Heart left ventricle (tissue), 16 donors: Measurements from ENCODE around the gene MAPK8IP2. TPM values are rescaled to one million over a fixed set of nuclear protein-coding genes. Genes with fewer than 3 reads are reported as not detected.

Experiments
- ATAC-seq, 4 donors: fragments of 200-7000 bp; cut with Tn5 transposase; one replicate each; pipeline ENCODE4 v1.9.1; 2020 to 2022; ENCODE audit warnings: moderate library complexity in 4 of 4, mild to moderate bottlenecking in 3 of 4, moderate number of reproducible peaks in 1 of 4
- DNase-seq, 5 donors: peaks; one replicate each; pipeline ENCODE4 v3.0.0-alpha.2; 2020
- H3K27ac ChIP-seq, 12 donors: fragments of 200-600 bp; sonication (generic) in 4 of 12; one replicate each; pipeline versions ENCODE4 v1.5.0 to v1.8.0; 2016 to 2022; ENCODE audit warnings: mild to moderate bottlenecking in 2 of 12
- H3K27me3 ChIP-seq, 9 donors: fragments of 200-600 bp; sonication (generic) in 2 of 9; one replicate each; pipeline versions ENCODE4 v1.5.1 to v1.8.0; 2016 to 2022; ENCODE audit warnings: mild to moderate bottlenecking in 3 of 9
- H3K36me3 ChIP-seq, 9 donors: fragments of 200-600 bp; sonication (generic) in 2 of 9; one replicate each; pipeline versions ENCODE4 v1.5.0 to v1.8.0; 2018 to 2022; ENCODE audit warnings: mild to moderate bottlenecking in 2 of 9
- H3K4me1 ChIP-seq, 12 donors: fragments of 200-600 bp; sonication (generic) in 4 of 12; one replicate each; pipeline versions ENCODE4 v1.5.0 to v1.8.0; 2016 to 2022; ENCODE audit warnings: mild to moderate bottlenecking in 3 of 12
- H3K4me3 ChIP-seq, 12 donors: fragments of 200-600 bp; sonication (generic) in 4 of 12; one replicate each; pipeline versions ENCODE4 v1.5.0 to v1.8.0; 2017 to 2022; ENCODE audit warnings: mild to moderate bottlenecking in 9 of 12, moderate library complexity in 4 of 12
- H3K9me3 ChIP-seq, 12 donors: fragments of 200-600 bp; sonication (generic) in 4 of 12; one replicate each; pipeline versions ENCODE4 v1.5.0 to v1.8.0; 2016 to 2022; ENCODE audit warnings: mild to moderate bottlenecking in 1 of 12
- CTCF ChIP-seq, 12 donors: fragments of 200-600 bp; sonication (generic) in 4 of 12; IDR thresholded peaks; one replicate each; pipeline versions ENCODE4 v1.5.0 to v1.8.0; 2018 to 2022; ENCODE audit warnings: antibody characterized with exemption in 12 of 12, mild to moderate bottlenecking in 5 of 12
- POLR2A ChIP-seq, 2 donors: fragments of 450-650 bp; IDR thresholded peaks; one replicate each; pipeline ENCODE4 v1.6.1; 2017; ENCODE audit warnings: antibody characterized with exemption in 2 of 2, mild to moderate bottlenecking in 2 of 2, moderate library complexity in 2 of 2
- WGBS, 4 donors: extraction: QIAGEN DNeasy Blood & Tissue Kit in 2 of 4; methylation state at CpG; one replicate each; pipeline versions ENCODE4 v1.1.5 to v1.1.7; 2013 to 2018; 5-methylcytosine and 5-hydroxymethylcytosine counted together
- intact Hi-C, 10 donors: fragments of 100-400 bp; cut with DNase I; formaldehyde crosslinking; loops; one replicate each; pipeline versions ENCODE4 v1.11.1 to v1.14.2; 2022
- polyA plus RNA-seq, 2 donors: library from polyadenylated mRNA; stranded (reverse); fragments of 200-250 nt; gene quantifications; one replicate each; pipeline ENCODE4 v1.2.3, GENCODE V29; 2013
- total RNA-seq, 9 donors: library from RNA; depleted of rRNA in 2 of 9; stranded (reverse); fragments of >200 nt in 2 of 9; fragmentation: NEBNext Ultra II Directional in 3 of 9; extraction: Animal tissue kit (Norgen Biotek cat#: 25700) in 3 of 9; gene quantifications; one replicate each; pipeline versions ENCODE4 v1.1.0 to v1.2.4, GENCODE V29; 2016 to 2023
- donor health status: ischemic (EF 13 %, LVEDD 7.1; RV severe dilation, severe dysfunction).
- donor health status: healthy with polysubstance abuse.
- donor health status: DM: no; HTN: yes; CAD: no.
- donor health status: DM: no; HTN: no; CAD: no.
- donor health status: ischemic (EF 25% LVEDD 6.9; RV normal size, moderate dysfunction).
- donor health status: ischemic (EF 25% LVEDD 5.7; RV mildly dilated, moderate dysfunction).
- donor health status: healthy.
- donor health status: DM: yes; HTN: yes; CAD: no.
- donor health status: ischemic (EF 35%, LVEDD 5.7; RV mildly dilated, moderate dysfunction).
- donor health status: nonischemic (EF 11% LVEDD 7.7; RV severe dilation, severe dysfunction).
- donor health status: DM: yes; HTN: yes; CAD: no.
- donor health status: PGD.
- donor health status: ischemic (EF 29% LVEDD 5.4; RV normal size, mild dysfunction).
- donor health status: nonischemic (EF 23%, LVEDD 6.1; RV moderate dilation, normal function).

Gene MAPK8IP2
- total and polyA plus RNA-seq, 11 donors, result 0.09 to 0.79 (median 0.25) TPM

DNA sequence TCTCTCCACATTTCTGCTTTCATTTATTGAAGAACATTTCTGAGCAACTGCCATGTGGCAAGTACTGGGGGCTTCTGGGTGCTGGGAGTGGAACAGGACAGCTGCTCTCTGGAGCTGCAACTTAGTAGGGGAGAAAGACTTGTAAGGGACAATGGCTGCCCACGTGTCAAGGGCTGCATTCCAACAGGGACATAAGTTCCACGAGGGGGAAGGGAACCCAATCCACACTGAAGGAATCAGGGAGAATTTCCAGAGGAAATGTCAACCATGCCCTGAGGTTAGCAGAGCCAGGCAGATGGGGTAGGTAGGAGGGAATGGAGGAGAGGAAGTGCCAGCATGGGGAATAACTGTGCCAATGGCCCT lies 1.7 kb downstream of the MAPK8IP2 start:
- WGBS, 4 donors, result 15 to 28% (median 27%) methylated on average over 2 of the region's 2 CpGs
- DNase-seq (no peak), ATAC-seq (no peak)
- Histone ChIP-seq H3K27ac (no peak overlapping the region), H3K36me3 (no peaks in the 10 kb centered on the region), H3K4me3 (no peak overlapping the region), H3K9me3 (no peaks in the 10 kb centered on the region), H3K4me1 (peaks cover 0 to 26% (median 0%) of the 10 kb centered on the region in 12 donors), H3K27me3 (peaks cover 17 to 79% (median 64%) of the 10 kb centered on the region in 9 donors)
- TF ChIP-seq CTCF (IDR thresholded peaks at IDR 0.05) (no peak), POLR2A (IDR thresholded peaks at IDR 0.05) (no peak)
- intact Hi-C loops, result no loop called here

GRCh38 chr22:50603511-50604255 lies 3.1 kb downstream of the MAPK8IP2 start:
- DNase-seq (no peak), ATAC-seq (no peak)
- Histone ChIP-seq H3K27ac (no peak overlapping the region), H3K36me3 (no peaks in the 10 kb centered on the region), H3K27me3 (peaks cover 17 to 73% (median 63%) of the 10 kb centered on the region in 9 donors), H3K4me1 (peaks cover 0 to 26% (median 0%) of the 10 kb centered on the region in 12 donors), H3K9me3 (no peaks in the 10 kb centered on the region), H3K4me3 (no peak overlapping the region)
- intact Hi-C loops, result no loop called here
- TF ChIP-seq CTCF (IDR thresholded peaks at IDR 0.05), result no peak
- no peak for TF ChIP-seq POLR2A (IDR thresholded peaks at IDR 0.05)
- 7 to 19% (median 16%) methylated on average over 30 to 70 of the region's 70 CpGs for WGBS, 4 donors

DNA sequence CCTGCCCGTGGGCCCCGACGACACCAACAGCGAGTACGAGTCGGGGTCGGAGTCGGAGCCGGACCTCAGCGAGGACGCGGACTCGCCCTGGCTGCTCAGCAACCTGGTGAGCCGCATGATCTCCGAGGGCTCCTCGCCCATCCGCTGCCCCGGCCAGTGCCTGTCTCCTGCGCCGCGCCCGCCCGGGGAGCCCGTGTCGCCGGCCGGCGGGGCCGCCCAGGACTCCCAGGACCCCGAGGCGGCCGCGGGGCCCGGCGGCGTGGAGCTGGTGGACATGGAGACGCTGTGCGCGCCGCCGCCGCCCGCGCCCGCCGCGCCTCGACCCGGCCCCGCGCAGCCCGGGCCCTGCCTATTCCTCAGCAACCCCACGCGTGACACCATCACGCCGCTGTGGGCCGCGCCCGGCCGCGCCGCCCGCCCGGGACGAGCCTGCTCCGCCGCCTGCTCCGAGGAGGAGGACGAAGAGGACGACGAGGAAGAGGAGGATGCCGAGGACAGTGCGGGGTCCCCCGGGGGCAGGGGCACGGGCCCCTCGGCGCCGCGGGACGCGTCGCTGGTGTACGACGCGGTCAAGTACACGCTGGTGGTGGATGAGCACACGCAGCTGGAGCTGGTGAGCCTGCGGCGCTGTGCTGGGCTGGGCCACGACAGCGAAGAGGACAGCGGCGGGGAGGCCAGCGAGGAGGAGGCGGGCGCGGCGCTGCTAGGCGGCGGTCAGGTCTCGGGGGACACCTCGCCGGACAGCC lies 3.8 kb downstream of the MAPK8IP2 start:
- TF ChIP-seq CTCF (IDR thresholded peaks at IDR 0.05) (no peak), POLR2A (IDR thresholded peaks at IDR 0.05) (no peak)
- Histone ChIP-seq H3K27ac (no peak overlapping the region), H3K27me3 (peaks cover 17 to 66% (median 56%) of the 10 kb centered on the region in 9 donors), H3K9me3 (no peaks in the 10 kb centered on the region), H3K4me1 (peaks cover 0 to 26% (median 0%) of the 10 kb centered on the region in 12 donors), H3K36me3 (no peaks in the 10 kb centered on the region), H3K4me3 (no peak overlapping the region)
- intact Hi-C loops, result no loop called here
- ATAC-seq (no peak), DNase-seq (no peak)
- WGBS, 4 donors, result 42 to 60% (median 47%) methylated on average over 43 to 103 of the region's 103 CpGs

DNA sequence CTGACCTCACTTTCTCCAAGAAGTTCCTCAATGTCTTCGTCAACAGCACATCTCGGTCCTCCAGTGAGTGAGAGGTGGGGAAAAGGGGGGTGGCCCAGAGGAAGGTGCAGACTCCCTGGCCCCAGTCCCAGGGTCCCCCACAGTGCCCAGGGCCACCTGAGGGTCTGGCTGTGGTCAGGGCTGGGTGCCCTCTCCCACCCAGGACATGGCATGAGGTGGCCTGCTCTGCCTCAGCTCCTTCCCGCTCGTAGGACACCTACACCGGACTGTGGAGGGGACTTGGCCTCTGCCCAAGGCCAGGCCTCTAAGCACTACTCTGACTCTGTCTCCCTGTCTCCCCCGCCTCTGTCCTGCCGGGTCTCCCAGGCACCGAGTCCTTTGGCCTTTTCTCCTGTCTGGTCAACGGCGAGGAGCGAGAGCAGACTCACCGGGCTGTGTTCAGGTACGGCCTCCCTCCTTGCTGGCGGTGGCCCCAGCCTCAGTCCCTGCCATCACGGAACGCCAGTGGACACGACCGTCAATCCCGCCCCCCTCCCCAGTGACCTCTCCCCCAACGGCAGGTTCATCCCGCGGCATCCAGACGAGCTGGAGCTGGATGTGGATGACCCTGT lies 4.5 kb downstream of the MAPK8IP2 start:
- ATAC-seq (no peak), DNase-seq (no peak)

More for the DNA sequence above, 4.5 kb downstream of the MAPK8IP2 start:
- intact Hi-C loops, result no loop called here
- Histone ChIP-seq H3K27ac (no peak overlapping the region), H3K9me3 (no peaks in the 10 kb centered on the region), H3K36me3 (no peaks in the 10 kb centered on the region), H3K4me3 (no peak overlapping the region), H3K4me1 (peaks cover 0 to 22% (median 0%) of the 10 kb centered on the region in 12 donors), H3K27me3 (peaks cover 17 to 59% (median 51%) of the 10 kb centered on the region in 9 donors)
- TF ChIP-seq CTCF (IDR thresholded peaks at IDR 0.05) (no peak), POLR2A (IDR thresholded peaks at IDR 0.05) (no peak)
- 81 to 87% (median 83%) methylated on average over 23 of the region's 23 CpGs for WGBS, 4 donors
